ENCODE results near the gene RNF25. TPM values are rescaled to one million over a fixed set of nuclear protein-coding genes. Genes with fewer than 3 reads are reported as not detected.

The RNF25 gene
- total RNA-seq, 1 experiment from 2014 or later = 40.7 TPM

GRCh38 chr2:218626369-218626768 lies 45.4 kb downstream of the RNF25 start:
- Mint-ChIP-seq H3K36me3 (ENCODE audit: insufficient read depth in 1 of 3, low read depth in 3 of 3) (no peaks in the 10 kb centered on the region), H3K9me3 (no peaks in the 10 kb centered on the region; a peak in 1 of 5 replicates), H3K4me1 (no peaks in the 10 kb centered on the region), H3K4me3 (no peak overlapping the region), H3K27ac (no peak overlapping the region), H3K27me3 (ENCODE audit: low read depth) (no peaks in the 10 kb centered on the region; the same call in none of the 2 replicates)
- TF ChIP-seq CTCF (conservative IDR thresholded peaks at IDR 0.05) = no peak
- no peak overlapping the region for H3K4me2 ChIP-seq (ENCODE audit: insufficient read depth, insufficient read length, low read length)
- no peak overlapping the region for H3T11ph ChIP-seq (ENCODE audit: low read length)
- no CpG with 5 or more reads among the region's 4 CpGs for whole genome bisulfite sequencing (ENCODE audit: extremely low coverage, insufficient read length, low lambda C conversion rate)
- no peaks in the 10 kb centered on the region for H3K27me3 ChIP-seq (ENCODE audit: insufficient read depth, low read length)
- H3K4ac ChIP-seq (ENCODE audit: low read depth, low read length) = no peak overlapping the region
- DNase-seq = no peak
- no peak overlapping the region for H2BK15ac ChIP-seq (ENCODE audit: low read depth, low read length)
- no peak overlapping the region for H2BK120ac ChIP-seq (ENCODE audit: low read depth, low read length, poor library complexity, severe bottlenecking)
- no peak overlapping the region for H2AK5ac ChIP-seq (ENCODE audit: insufficient read length, low read length)
- no peak overlapping the region for H3K14ac ChIP-seq (ENCODE audit: insufficient read depth, low read length)
- H4K91ac ChIP-seq (ENCODE audit: insufficient read length, low read depth, low read length) = no peak overlapping the region
- no peaks in the 10 kb centered on the region for H3K4me1 ChIP-seq (ENCODE audit: insufficient read depth, low read length)
- no peak overlapping the region for H3K9ac ChIP-seq (ENCODE audit: extremely low read depth, insufficient read length, low read length)
- no peak overlapping the region for H3K56ac ChIP-seq (ENCODE audit: insufficient read length, low read depth, low read length)
- no peak overlapping the region for H2BK12ac ChIP-seq (ENCODE audit: insufficient read length, low read depth, low read length)
- H2BK20ac ChIP-seq (ENCODE audit: low read depth, low read length, poor library complexity, severe bottlenecking) = no peak overlapping the region
- no peaks in the 10 kb centered on the region for H3K79me2 ChIP-seq (ENCODE audit: insufficient read depth, low read length)
- H2BK5ac ChIP-seq (ENCODE audit: insufficient read length, low read length) = no peak overlapping the region
- no peak overlapping the region for H3K27ac ChIP-seq (ENCODE audit: insufficient read length, low read depth, low read length)
- no peak overlapping the region for H4K8ac ChIP-seq (replicated peaks; ENCODE audit: insufficient read length, low read depth, low read length)
- no peaks in the 10 kb centered on the region for H3K79me1 ChIP-seq (ENCODE audit: insufficient read depth, low read depth, low read length, poor library complexity, severe bottlenecking)
- no peak overlapping the region for H2AFZ ChIP-seq (ENCODE audit: low read length)
- H3K9me3 ChIP-seq (ENCODE audit: control insufficient read depth, low read depth, low read length) = no peaks in the 10 kb centered on the region
- H4K5ac ChIP-seq (ENCODE audit: insufficient read length, low read depth, low read length) = no peak overlapping the region
- H4K20me1 ChIP-seq (ENCODE audit: control insufficient read depth, insufficient read depth, insufficient read length) = no peaks in the 10 kb centered on the region
- no peak overlapping the region for H3K23ac ChIP-seq (ENCODE audit: insufficient read length, low read depth, low read length)
- H3K18ac ChIP-seq (ENCODE audit: insufficient read length, low read depth, low read length) = no peak overlapping the region
- H3K23me2 ChIP-seq (ENCODE audit: insufficient read length, low read depth, low read length, poor library complexity, severe bottlenecking) = no peaks in the 10 kb centered on the region

All from H9 (cell line).